Lung (tissue), 13 donors: ENCODE measurements around the gene NUP210L. TPM values are rescaled to one million over a fixed set of nuclear protein-coding genes. Genes with fewer than 3 reads are reported as not detected.

ENCODE experiments used
- ATAC-seq: fragments of 200-7000 bp; cut with Tn5 transposase; one replicate; pipeline ENCODE4 v1.9.1; 2020; ENCODE audit warnings: moderate number of reproducible peaks; ENCODE audit not compliant: insufficient read depth, low FRiP score
- DNase-seq, 3 donors: peaks; one replicate each; pipeline ENCODE4 v3.0.0-alpha.2; 2013 to 2017
- H3K27ac ChIP-seq, 2 donors: one replicate each; pipeline ENCODE4 v1.5.1; 2013; ENCODE audit warnings: mild to moderate bottlenecking in 2 of 2, moderate library complexity in 2 of 2, control low read depth in 1 of 2, inconsistent platforms in 1 of 2, low read depth in 1 of 2, low read length in 1 of 2
- H3K27me3 ChIP-seq, 3 donors: one replicate each; pipeline ENCODE4 v1.5.1; 2013; ENCODE audit warnings: low read length in 2 of 3; ENCODE audit not compliant: control insufficient read depth in 3 of 3, insufficient read depth in 3 of 3
- H3K36me3 ChIP-seq, 4 donors: one replicate each; pipeline ENCODE4 v1.5.1; 2013; ENCODE audit warnings: low read length in 4 of 4, mild to moderate bottlenecking in 1 of 4, moderate library complexity in 1 of 4; ENCODE audit not compliant: control insufficient read depth in 4 of 4, insufficient read depth in 4 of 4
- H3K4me1 ChIP-seq, 5 donors: one replicate each; pipeline ENCODE4 v1.5.1; 2013; ENCODE audit warnings: low read length in 5 of 5, mild to moderate bottlenecking in 2 of 5, moderate library complexity in 1 of 5; ENCODE audit not compliant: control insufficient read depth in 5 of 5, insufficient read depth in 5 of 5
- H3K4me3 ChIP-seq: one replicate; pipeline ENCODE4 v1.5.1; 2013; ENCODE audit warnings: mild to moderate bottlenecking, control low read depth, moderate library complexity
- H3K9ac ChIP-seq, 2 donors: one replicate each; pipeline ENCODE4 v1.5.1; 2013; ENCODE audit warnings: low read length in 2 of 2, control low read depth in 1 of 2; ENCODE audit not compliant: insufficient read depth in 1 of 2
- H3K9me3 ChIP-seq, 4 donors: one replicate each; pipeline ENCODE4 v1.5.1; 2013; ENCODE audit warnings: low read length in 3 of 4, mild to moderate bottlenecking in 1 of 4, moderate library complexity in 1 of 4; ENCODE audit not compliant: control insufficient read depth in 4 of 4, insufficient read depth in 3 of 4
- CTCF ChIP-seq: IDR thresholded peaks from 2 replicates; pipeline ENCODE4 v1.5.1; 2012; ENCODE audit warnings: mild to moderate bottlenecking; ENCODE audit errors: control extremely low read depth, extremely low read depth
- WGBS, 2 donors: extraction: QIAGEN DNeasy Blood & Tissue Kit; methylation state at CpG; one replicate each; pipeline ENCODE4 v1.1.7; 2013; 5-methylcytosine and 5-hydroxymethylcytosine counted together
- polyA plus RNA-seq, 2 donors: library from polyadenylated mRNA; stranded (reverse); fragments of 200-250 nt; gene quantifications; one replicate each; pipeline ENCODE4 v1.2.1, GENCODE V29; 2013
- small RNA-seq: library from RNA; depleted of rRNA; stranded (forward); fragments of <200 nt; gene quantifications from one replicate; pipeline ENCODE3, GENCODE V24; 2014; ENCODE audit warnings: low replicate concordance
- total RNA-seq, 2 donors: library from RNA; depleted of rRNA in 1 of 2; stranded (reverse); fragments of >200 nt in 1 of 2; gene quantifications; one replicate each; pipeline ENCODE4 v1.2.1, GENCODE V29; 2014 to 2021
- donor health status: control.
- donor health status: control.
- donor health status: Bipolar disorder and iron deficiency.
- donor health status: healthy.
- donor health status: DM: yes; HTN: yes; CAD: no.

The NUP210L gene
- total and polyA plus RNA-seq, 4 donors, result 0.03 to 0.26 (median 0.09) TPM

GRCh38 chr1:153944827-153945117 lies 210.1 kb downstream of the NUP210L start:
- TF ChIP-seq CTCF, result no peak
- Histone ChIP-seq H3K4me3 (peak overlapping the region; percentile 75), H3K9me3 (no peaks in the 10 kb centered on the region), H3K9ac (no peak overlapping the region), H3K27ac (peak overlapping the region; percentile 97 to 99), H3K4me1 (peaks cover 0 to 14% (median 8%) of the 10 kb centered on the region in 5 donors), H3K27me3 (no peaks in the 10 kb centered on the region), H3K36me3 (peaks cover 0 to 45% (median 24%) of the 10 kb centered on the region in 4 donors)
- ATAC-seq (no peak), DNase-seq (no peak)
- WGBS, 2 donors, result 12 to 43% methylated on average over 3 of the region's 3 CpGs

- peaks cover 0 to 14% (median 8%) of the 10 kb centered on the region in 5 donors for H3K4me1 ChIP-seq
- peak overlapping the region; percentile 97 to 99 for H3K27ac ChIP-seq
- no peak for ATAC-seq
- no peak for DNase-seq
- no peak overlapping the region for H3K4me3 ChIP-seq
- H3K9me3 ChIP-seq, result no peaks in the 10 kb centered on the region
- peaks cover 0 to 49% (median 25%) of the 10 kb centered on the region in 4 donors for H3K36me3 ChIP-seq
- 79 to 81% methylated on average over 15 of the region's 15 CpGs for WGBS, 2 donors
- no peak for TF ChIP-seq CTCF
- H3K9ac ChIP-seq, result no peak overlapping the region
- H3K27me3 ChIP-seq, result no peaks in the 10 kb centered on the region
Observed at GRCh38 chr1:153944005-153944826, 210.7 kb downstream of the NUP210L start.

- H3K36me3 ChIP-seq, result peaks cover 0 to 43% (median 21%) of the 10 kb centered on the region in 4 donors
- 92 to 93% methylated on average over 11 of the region's 11 CpGs for WGBS, 2 donors
- no peaks in the 10 kb centered on the region for H3K9me3 ChIP-seq
- no peak overlapping the region for H3K9ac ChIP-seq
- ATAC-seq (no peak), DNase-seq (no peak)
- peaks cover 0 to 14% (median 8%) of the 10 kb centered on the region in 5 donors for H3K4me1 ChIP-seq
- H3K27me3 ChIP-seq, result no peaks in the 10 kb centered on the region
- no peak overlapping the region for H3K27ac ChIP-seq
- no peak for TF ChIP-seq CTCF
- H3K4me3 ChIP-seq, result no peak overlapping the region
Observed at GRCh38 chr1:153942766-153943549, 211.9 kb downstream of the NUP210L start.

Small RNA genes within 50 kb of the gene (small RNA-seq; reads per million reads assigned to genes)
- gene MIR190B (7.6 reads per million, percentile 95 among the genes with 10 or more reads in this experiment), gene MIR5698 (not detected), gene MIR6737 (0.06 reads per million), gene RNU6-179P (not detected)

Other genes starting within 250 kb of the NUP210L start
- 10 to 100 TPM; 20.8 to 41.7 TPM for gene GATAD2B, start 232.1 kb downstream of the NUP210L start, total RNA-seq
- gene GATAD2B, start 232.1 kb downstream of the NUP210L start, polyA plus RNA-seq, result 1 to 10 TPM; 4.6 to 6.0 TPM
- 10 to 100 TPM; 40.5 to 84.7 TPM for gene DENND4B, start 208.4 kb downstream of the NUP210L start, total RNA-seq
- gene DENND4B, start 208.4 kb downstream of the NUP210L start, polyA plus RNA-seq, result 10 to 100 TPM; 57.2 to 61.6 TPM
- gene CRTC2, start 196.5 kb downstream of the NUP210L start, total RNA-seq, result 10 to 100 TPM; 17.7 to 48.7 TPM
- gene CRTC2, start 196.5 kb downstream of the NUP210L start, polyA plus RNA-seq, result 10 to 100 TPM; 41.9 to 43.2 TPM
- gene SLC39A1, start 191.5 kb downstream of the NUP210L start, total RNA-seq, result 100 to 1,000 TPM in 1 of 2 donors, 10 to 100 TPM in 1; 73.4 to 141 TPM
- gene SLC39A1, start 191.5 kb downstream of the NUP210L start, polyA plus RNA-seq, result 100 to 1,000 TPM; 103 to 247 TPM
- gene CREB3L4, start 187.2 kb downstream of the NUP210L start, total RNA-seq, result 10 to 100 TPM; 13.6 to 21.8 TPM
- gene CREB3L4, start 187.2 kb downstream of the NUP210L start, polyA plus RNA-seq, result 10 to 100 TPM in 1 of 2 donors, 1 to 10 TPM in 1; 9.5 to 13.7 TPM
- 100 to 1,000 TPM; 105 to 146 TPM for gene JTB, start 177.4 kb downstream of the NUP210L start, total RNA-seq
- 100 to 1,000 TPM; 206 to 230 TPM for gene JTB, start 177.4 kb downstream of the NUP210L start, polyA plus RNA-seq
- 100 to 1,000 TPM in 1 of 2 donors, 10 to 100 TPM in 1; 54.6 to 105 TPM for gene RAB13, start 168.7 kb downstream of the NUP210L start, total RNA-seq
- 100 to 1,000 TPM; 171 to 229 TPM for gene RAB13, start 168.7 kb downstream of the NUP210L start, polyA plus RNA-seq
- 1,000 to 10,000 TPM; 1,333 to 1,488 TPM for gene RPS27, start 164.3 kb downstream of the NUP210L start, total RNA-seq
- gene RPS27, start 164.3 kb downstream of the NUP210L start, polyA plus RNA-seq, result 1,000 to 10,000 TPM; 5,278 to 9,554 TPM
- gene TPM3, start 37.0 kb upstream of the NUP210L start, total RNA-seq, result 100 to 1,000 TPM; 164 to 433 TPM
- 100 to 1,000 TPM; 178 to 482 TPM for gene TPM3, start 37.0 kb upstream of the NUP210L start, polyA plus RNA-seq
- gene CFAP141, start 51.3 kb upstream of the NUP210L start, total RNA-seq, result 1 to 10 TPM; 3.2 to 5.4 TPM
- gene CFAP141, start 51.3 kb upstream of the NUP210L start, polyA plus RNA-seq, result 1 to 10 TPM; 3.7 to 8.4 TPM
- 100 to 1,000 TPM; 126 to 147 TPM for gene UBAP2L, start 65.9 kb upstream of the NUP210L start, total RNA-seq
- 10 to 100 TPM; 67.3 to 84.2 TPM for gene UBAP2L, start 65.9 kb upstream of the NUP210L start, polyA plus RNA-seq
- gene HAX1, start 117.6 kb upstream of the NUP210L start, total RNA-seq, result 10 to 100 TPM; 42.7 to 86.8 TPM
- gene HAX1, start 117.6 kb upstream of the NUP210L start, polyA plus RNA-seq, result 100 to 1,000 TPM in 1 of 2 donors, 10 to 100 TPM in 1; 92.2 to 168 TPM
- under 1 TPM; 0.31 to 0.64 TPM for gene AQP10, start 166.0 kb upstream of the NUP210L start, total RNA-seq
- 1 to 10 TPM in 1 of 2 donors, under 1 TPM in 1; 0.28 to 1.4 TPM for gene AQP10, start 166.0 kb upstream of the NUP210L start, polyA plus RNA-seq
- 10 to 100 TPM; 43.7 to 45.1 TPM for gene ATP8B2, start 170.5 kb upstream of the NUP210L start, total RNA-seq
- 10 to 100 TPM; 10.3 to 21.4 TPM for gene ATP8B2, start 170.5 kb upstream of the NUP210L start, polyA plus RNA-seq